A673 (cell line): ENCODE data around the gene SDSL. TPM values are rescaled to one million over a fixed set of nuclear protein-coding genes. Genes with fewer than 3 reads are reported as not detected.

Experiments used
- BruUV-seq: library from RNA; stranded (reverse); fragments of 400-500 nt; replicated peaks from 2 replicates; lab custom pipeline; 2021; lab: Mats Ljungman, UMichigan
- CTCF ChIA-PET: fragments of 300-600 bp; sonication (Branson Sonifier 250); formaldehyde crosslinking; loops from one replicate; lab custom pipeline; 2022; ENCODE audit warnings: antibody characterized with exemption; lab: Charles Lee
- POLR2A ChIA-PET: fragments of 300-600 bp; sonication (Branson Sonifier 250); formaldehyde crosslinking; loops from one replicate; lab custom pipeline; 2022; ENCODE audit warnings: antibody characterized with exemption; ENCODE audit not compliant: low non-redundant PET; lab: Charles Lee
- DNase-seq: peaks from one replicate; pipeline ENCODE4 v3.0.0-alpha.2; 2015; ENCODE audit warnings: low spot score
- H3K27ac ChIP-seq: fragments of 200-600 bp; sonication (generic); 2 replicates; pipeline ENCODE4 v1.5.1; 2016; ENCODE audit warnings: mixed run types, low read depth, mild to moderate bottlenecking, mixed read lengths, antibody characterized with exemption, low read length; ENCODE audit not compliant: poor library complexity, severe bottlenecking
- H3K27me3 ChIP-seq: fragments of 200-600 bp; sonication (generic); replicated peaks from 2 replicates; pipeline ENCODE4 v1.6.1; 2017; ENCODE audit warnings: mixed run types, low read depth, mild to moderate bottlenecking, mixed read lengths, antibody characterized with exemption, low read length; ENCODE audit not compliant: insufficient read depth, poor library complexity
- H3K36me3 ChIP-seq: fragments of 200-600 bp; sonication (generic); 2 replicates; pipeline ENCODE4 v1.6.1; 2016; ENCODE audit warnings: mixed run types, mild to moderate bottlenecking, mixed read lengths, antibody characterized with exemption, low read length; ENCODE audit not compliant: insufficient read depth, poor library complexity, severe bottlenecking
- H3K4me1 ChIP-seq: fragments of 200-600 bp; sonication (generic); 2 replicates; pipeline ENCODE4 v1.6.1; 2017; ENCODE audit warnings: mixed run types, mild to moderate bottlenecking, mixed read lengths, antibody characterized with exemption, low read length; ENCODE audit not compliant: insufficient read depth, poor library complexity, severe bottlenecking
- H3K4me3 ChIP-seq: fragments of 200-600 bp; sonication (generic); 2 replicates; pipeline ENCODE4 v1.5.1; 2016; ENCODE audit warnings: low read depth, mixed run types, mild to moderate bottlenecking, mixed read lengths, low read length; ENCODE audit not compliant: poor library complexity, severe bottlenecking
- H3K9me3 ChIP-seq: fragments of 200-600 bp; sonication (generic); 2 replicates; pipeline ENCODE4 v1.6.1; 2016; ENCODE audit warnings: mixed run types, low read depth, mild to moderate bottlenecking, mixed read lengths, antibody characterized with exemption, low read length; ENCODE audit not compliant: poor library complexity, severe bottlenecking
- CTCF ChIP-seq: fragments of 300-800, 200-600 bp; sonication (generic); conservative IDR thresholded peaks from 2 replicates; pipeline ENCODE4 v1.5.1; 2017; ENCODE audit warnings: low read depth, mild to moderate bottlenecking, antibody characterized with exemption, low read length, moderate library complexity, mixed read lengths
- EZH2 ChIP-seq: fragments of 200-600 bp; sonication (generic); IDR thresholded peaks from 2 replicates; pipeline ENCODE4 v1.6.1; 2017; ENCODE audit warnings: borderline replicate concordance, low read depth, mild to moderate bottlenecking, mixed read lengths, antibody characterized with exemption, low read length; ENCODE audit not compliant: poor library complexity, severe bottlenecking
- intact Hi-C: fragments of 100-400 bp; cut with micrococcal nuclease; formaldehyde crosslinking; loops from one replicate; pipeline ENCODE4 v1.10.0; 2022; ENCODE audit not compliant: unreplicated experiment
- total RNA-seq: library from RNA; stranded (reverse); gene quantifications from 2 replicates; pipeline ENCODE4 v1.2.3, GENCODE V29; 2021

SDSL gene
- total RNA-seq, 1 experiment from 2014 or later: 0.37 TPM

- H3K27me3 ChIP-seq: no peaks in the 10 kb centered on the region
- intact Hi-C loops: no loop called here
- H3K27ac ChIP-seq: no peak within 1 kb of the TSS
- CTCF ChIA-PET: no interaction called here
- no peak within 1 kb of the TSS for H3K4me3 ChIP-seq
- H3K9me3 ChIP-seq: no peaks in the 10 kb centered on the region
- DNase-seq: peak; percentile 26
- H3K4me1 ChIP-seq: no peaks in the 10 kb centered on the region
- no TSS peak for BruUV-seq
- TF ChIP-seq EZH2: no peak
- no peak for TF ChIP-seq CTCF
- POLR2A ChIA-PET: no interaction called here
- H3K36me3 ChIP-seq: no peaks in the 10 kb centered on the region
These were observed 18.5 kb upstream of the SDSL start, which contains the start of gene SDS for GRCh38 chr12:113403435-113404415. SDS (minus strand) TSS chr12:113403887; CDS start chr12:113399708, 4,179 bp downstream.

- H3K4me1 ChIP-seq: no peaks in the 10 kb centered on the region
- no peak overlapping the region for H3K4me3 ChIP-seq
- H3K36me3 ChIP-seq: no peaks in the 10 kb centered on the region
- CTCF ChIA-PET: no interaction called here
- BruUV-seq: no TSS peak
- no peak for DNase-seq
- H3K27ac ChIP-seq: no peak overlapping the region
- no peak for TF ChIP-seq CTCF
- intact Hi-C loops: no loop called here
- POLR2A ChIA-PET: no interaction called here
- no peaks in the 10 kb centered on the region for H3K27me3 ChIP-seq
- no peaks in the 10 kb centered on the region for H3K9me3 ChIP-seq
These were observed 16.5 kb upstream of the SDSL start for GRCh38 chr12:113405694-113406093.

DNA sequence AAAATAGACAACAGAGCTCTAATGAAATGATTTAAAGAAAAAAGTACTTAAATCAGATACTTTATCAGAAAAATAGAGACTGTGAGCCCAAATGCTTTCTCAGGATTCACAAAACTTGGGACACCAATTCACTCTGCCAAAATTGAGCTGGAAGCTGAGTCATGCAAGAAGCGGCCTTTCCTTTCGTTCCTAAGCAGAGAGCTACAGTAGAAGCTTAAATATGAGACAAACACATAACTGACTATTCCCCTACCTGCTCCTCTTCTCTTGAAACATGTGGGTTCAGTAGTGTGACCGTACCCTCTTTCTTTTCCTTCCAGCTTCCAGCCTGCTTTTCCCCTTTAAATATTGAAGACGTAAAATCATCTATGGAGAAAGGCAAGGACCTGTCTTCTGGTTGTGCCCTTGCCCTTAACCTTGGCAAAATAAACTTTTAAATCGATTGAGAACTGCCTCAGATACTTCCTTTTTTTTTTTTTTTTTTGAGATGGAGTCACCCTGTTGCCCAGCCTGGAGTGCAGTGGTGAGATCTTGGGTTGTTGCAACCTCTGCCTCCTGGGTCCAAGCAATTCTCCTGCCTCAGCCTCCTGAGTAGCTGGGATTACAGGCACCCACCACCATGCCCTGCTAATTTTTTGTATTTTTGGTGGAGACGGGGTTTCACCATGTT lies 14.1 kb upstream of the SDSL start:
- TF ChIP-seq CTCF (no peak), EZH2 (no peak)
- CTCF ChIA-PET: no interaction called here
- intact Hi-C loops: no loop called here

More for the DNA sequence above, 14.1 kb upstream of the SDSL start:
- no peak overlapping the region for H3K27ac ChIP-seq
- H3K36me3 ChIP-seq: no peaks in the 10 kb centered on the region
- POLR2A ChIA-PET: interaction anchor here (0.6 to 0.7 kb wide), 2 partner anchors 54 to 94 kb away, joined by 6 to 8 read pairs; no protein-coding TSS in a partner anchor
- H3K27me3 ChIP-seq: no peaks in the 10 kb centered on the region
- no peaks in the 10 kb centered on the region for H3K4me1 ChIP-seq
- H3K9me3 ChIP-seq: no peaks in the 10 kb centered on the region
- H3K4me3 ChIP-seq: no peak overlapping the region
- DNase-seq: no peak
- no TSS peak for BruUV-seq
